ENCODE measurements around the gene AFF3. TPM values are rescaled to one million over a fixed set of nuclear protein-coding genes. Genes with fewer than 3 reads are reported as not detected.

AFF3 gene
- total and polyA plus RNA-seq, 2 of the 8 experiments (the other 6 are each of a cell fraction or from before 2014, with no cell fraction given) = 0.27 to 3.0 TPM

DNA sequence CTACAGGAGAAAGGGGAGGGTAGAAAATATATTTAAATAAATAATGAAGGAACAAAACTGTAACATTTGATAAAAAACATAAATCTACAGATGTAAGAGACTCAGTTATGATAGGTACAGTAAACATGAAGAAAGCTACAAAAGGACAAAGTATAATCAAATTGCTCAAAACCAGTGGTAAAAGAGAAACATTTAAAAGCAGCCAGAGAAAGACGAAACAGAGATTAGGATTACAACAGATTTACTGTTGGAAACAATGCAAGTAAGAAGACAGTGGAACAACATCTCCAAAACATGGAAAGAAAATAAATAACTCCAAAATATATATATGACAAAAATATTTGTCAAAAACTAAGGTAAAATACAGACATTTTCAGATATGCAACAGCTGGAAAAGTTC is 344.9 kb downstream of the AFF3 start:
- WGBS, 2 experiments (ENCODE audit: extremely low coverage in 1 of 2, insufficient coverage in 1 of 2, insufficient read length in 1 of 2, insufficient replicate concordance in 2 of 2, low coverage in 1 of 2, low lambda C conversion rate in 2 of 2, missing lambda C conversion rate in 1 of 2) = 74% methylated on average over 1 of the region's 1 CpG; no CpG with 5 or more reads in 1 of the 2 experiments
- ChIA-PET POLR2A (ENCODE audit: partially characterized antibody) (no interaction called here), CTCF (ENCODE audit: partially characterized antibody) (no interaction called here)
- Histone ChIP-seq H3K4me3 (ENCODE audit: extremely low read depth in 1 of 4, insufficient read depth in 2 of 4, low read depth in 3 of 4, low read length in 4 of 4) (no peak overlapping the region), H4K8ac (ENCODE audit: extremely low read depth, insufficient read depth, low read length) (no peak overlapping the region), H3K36me3 (ENCODE audit: control insufficient read depth in 2 of 4, insufficient read depth in 4 of 4, low read length in 3 of 4) (no peaks in the 10 kb centered on the region), H3K27me3 (replicated peaks in 1 of 4; ENCODE audit: control insufficient read depth in 3 of 4, extremely low read depth in 1 of 4, insufficient read depth in 3 of 4, low read length in 3 of 4) (no peaks in the 10 kb centered on the region), H4K20me1 (replicated peaks in 1 of 2; ENCODE audit: control insufficient read depth in 1 of 2, insufficient read depth in 2 of 2, low read length in 2 of 2) (no peaks in the 10 kb centered on the region), H3K4me2 (ENCODE audit: insufficient read depth in 1 of 2, low read depth in 2 of 2, low read length in 2 of 2) (no peak overlapping the region), H2BK5ac (ENCODE audit: low read depth, low read length) (no peak overlapping the region), H4K5ac (ENCODE audit: insufficient read length, low read depth, low read length) (no peak overlapping the region), H3K4me1 (replicated peaks in 1 of 4; ENCODE audit: control insufficient read depth in 3 of 4, insufficient read depth in 4 of 4, low read length in 3 of 4) (peaks cover 0 to 3% (median 0%) of the 10 kb centered on the region in 4 experiments; a peak in 1 of 7 replicates), H2AK5ac (ENCODE audit: low read depth, low read length) (no peak overlapping the region), H2BK20ac (ENCODE audit: low read length) (no peak overlapping the region), H3K56ac (replicated peaks; ENCODE audit: insufficient read length, low read depth, low read length) (no peak overlapping the region), H3K23ac (ENCODE audit: insufficient read length) (no peak overlapping the region), H3K79me2 (ENCODE audit: control insufficient read depth in 1 of 2, insufficient read depth in 2 of 2, low read length in 2 of 2) (no peaks in the 10 kb centered on the region), H3K9ac (replicated peaks in 1 of 4; ENCODE audit: extremely low read depth in 1 of 4, low read depth in 3 of 4, low read length in 3 of 4) (no peak overlapping the region), H2BK12ac (ENCODE audit: low read depth, low read length) (no peak overlapping the region), H3K18ac (ENCODE audit: extremely low read depth, low read length) (no peak overlapping the region), H3K4ac (replicated peaks; ENCODE audit: insufficient read length, low read depth, low read length) (no peak overlapping the region), H3K14ac (ENCODE audit: insufficient read length) (no peak overlapping the region), H2BK15ac (ENCODE audit: low read length) (no peak overlapping the region), H3K79me1 (ENCODE audit: low read depth, low read length) (no peaks in the 10 kb centered on the region), H2AFZ (ENCODE audit: low read length) (no peak overlapping the region), H3K23me2 (ENCODE audit: low read depth, low read length) (no peaks in the 10 kb centered on the region), H2BK120ac (replicated peaks; ENCODE audit: low read depth, low read length) (no peak overlapping the region), H4K91ac (replicated peaks; ENCODE audit: insufficient read length, low read length) (no peak overlapping the region), H3K27ac (ENCODE audit: low read depth, low read length) (no peak overlapping the region), H3K9me3 (ENCODE audit: insufficient read depth in 2 of 2, low read depth in 1 of 2, low read length in 1 of 2) (peaks cover 5 to 10% of the 10 kb centered on the region in 2 experiments; a peak in 3 of 4 replicates)
- FAIRE-seq (no peak), DNase-seq (ENCODE audit: low read depth in 1 of 2, low spot score in 2 of 2) (no peak)
- TF ChIP-seq NRF1 (IDR thresholded peaks at IDR 0.05; ENCODE audit: low read depth, low read length) (no peak), SRF (IDR thresholded peaks at IDR 0.05; ENCODE audit: low read depth, low read length) (no peak), TAF1 (IDR thresholded peaks at IDR 0.05; ENCODE audit: low read depth, low read length) (no peak), SIN3A (conservative IDR thresholded peaks at IDR 0.05 in 1 of 2, IDR thresholded peaks at IDR 0.05 in 1 of 2; ENCODE audit: low read depth in 1 of 2, low read length in 2 of 2) (no peak), RAD21 (IDR thresholded peaks at IDR 0.05 in 1 of 2, conservative IDR thresholded peaks at IDR 0.05 in 1 of 2; ENCODE audit: low read depth in 2 of 2, low read length in 2 of 2) (no peak)
- TF ChIP-seq, protein P1, sequence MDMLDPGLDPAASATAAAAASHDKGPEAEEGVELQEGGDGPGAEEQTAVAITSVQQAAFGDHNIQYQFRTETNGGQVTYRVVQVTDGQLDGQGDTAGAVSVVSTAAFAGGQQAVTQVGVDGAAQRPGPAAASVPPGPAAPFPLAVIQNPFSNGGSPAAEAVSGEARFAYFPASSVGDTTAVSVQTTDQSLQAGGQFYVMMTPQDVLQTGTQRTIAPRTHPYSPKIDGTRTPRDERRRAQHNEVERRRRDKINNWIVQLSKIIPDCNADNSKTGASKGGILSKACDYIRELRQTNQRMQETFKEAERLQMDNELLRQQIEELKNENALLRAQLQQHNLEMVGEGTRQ (IDR thresholded peaks at IDR 0.05; ENCODE audit: low read length) = no peak
